ENCODE results near the gene MED19. TPM values are rescaled to one million over a fixed set of nuclear protein-coding genes. Genes with fewer than 3 reads are reported as not detected.

The MED19 gene, protein sequence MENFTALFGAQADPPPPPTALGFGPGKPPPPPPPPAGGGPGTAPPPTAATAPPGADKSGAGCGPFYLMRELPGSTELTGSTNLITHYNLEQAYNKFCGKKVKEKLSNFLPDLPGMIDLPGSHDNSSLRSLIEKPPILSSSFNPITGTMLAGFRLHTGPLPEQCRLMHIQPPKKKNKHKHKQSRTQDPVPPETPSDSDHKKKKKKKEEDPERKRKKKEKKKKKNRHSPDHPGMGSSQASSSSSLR
- total RNA-seq, result 10 to 100 TPM; 10.6 to 11.2 TPM

DNA sequence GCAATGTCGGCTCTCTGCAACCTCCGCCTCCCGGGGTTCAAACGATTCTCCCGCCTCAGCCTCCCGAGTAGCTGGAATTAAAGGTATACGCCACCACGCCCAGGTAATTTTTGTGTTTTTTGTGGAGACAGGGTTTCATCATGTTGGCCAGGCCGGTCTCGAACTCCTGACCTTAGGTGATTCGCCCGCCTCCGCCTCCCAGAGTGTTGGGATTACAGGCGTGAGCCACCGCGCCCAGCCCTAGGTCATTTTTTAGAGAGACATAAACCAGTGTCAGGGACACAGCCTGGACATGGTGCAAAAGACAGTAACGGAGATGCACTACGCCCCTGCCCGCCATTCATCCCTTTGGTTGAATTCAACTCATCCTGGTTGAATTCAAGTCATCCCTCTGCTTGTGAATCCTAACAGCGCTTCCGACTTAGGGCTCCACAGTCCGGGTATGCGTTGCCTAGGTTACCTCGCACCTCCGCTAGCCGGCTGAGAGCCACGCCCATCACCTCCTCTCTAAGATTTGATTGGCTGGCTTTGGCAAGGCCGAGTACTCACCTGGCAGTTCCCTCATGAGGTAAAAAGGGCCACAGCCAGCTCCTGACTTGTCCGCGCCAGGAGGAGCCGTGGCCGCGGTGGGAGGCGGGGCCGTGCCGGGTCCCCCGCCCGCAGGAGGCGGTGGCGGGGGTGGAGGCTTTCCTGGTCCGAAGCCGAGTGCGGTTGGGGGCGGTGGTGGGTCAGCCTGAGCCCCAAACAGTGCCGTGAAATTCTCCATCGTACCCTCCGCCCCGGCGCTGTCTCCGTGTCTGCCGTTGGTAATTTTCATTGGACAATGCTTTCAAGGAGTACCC is at the start of gene MED19:
Gene MED19 (minus strand): TSS at position 802 of the 842 bp plus-strand sequence. CDS start 36 bp downstream, at position 766.
- Mint-ChIP-seq H3K27ac (peak within 1 kb of the TSS; percentile 90 to 94), H3K36me3 (peaks cover 13 to 23% of the 10 kb centered on the region in 2 donors), H3K9me3 (no peaks in the 10 kb centered on the region)
- DNase-seq (ENCODE audit: low spot score in 2 of 2) (peak; percentile 74 to 84), ATAC-seq (peak; percentile 55 to 68)

DNA sequence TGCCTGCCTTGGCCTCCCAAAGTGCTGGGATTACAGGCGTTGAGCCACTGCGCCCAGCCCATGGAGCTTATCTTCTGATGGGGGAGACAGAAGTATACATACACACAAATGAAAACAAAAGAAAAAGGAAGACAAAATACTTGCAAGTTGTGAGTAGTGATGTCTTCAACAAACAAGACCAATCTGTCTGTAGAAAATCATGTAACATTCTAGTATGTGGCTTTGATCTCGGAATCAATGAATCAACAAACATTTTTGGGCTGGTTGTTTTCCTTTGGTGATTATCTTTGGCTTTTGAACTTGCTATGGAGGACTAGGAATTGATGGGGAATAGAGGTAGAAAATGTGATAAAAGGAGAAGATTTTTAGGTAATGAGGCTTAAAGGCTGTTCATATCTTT is 46.2 kb upstream of the MED19 start:
- DNase-seq (ENCODE audit: low spot score in 2 of 2) (no peak), ATAC-seq (no peak)
- H3K9me3 Mint-ChIP-seq, result no peaks in the 10 kb centered on the region
- H3K27ac Mint-ChIP-seq, result peak overlapping the region in 1 of 2 donors; percentile 7
- H3K36me3 Mint-ChIP-seq, result peaks cover 4 to 6% of the 10 kb centered on the region in 2 donors

DNA sequence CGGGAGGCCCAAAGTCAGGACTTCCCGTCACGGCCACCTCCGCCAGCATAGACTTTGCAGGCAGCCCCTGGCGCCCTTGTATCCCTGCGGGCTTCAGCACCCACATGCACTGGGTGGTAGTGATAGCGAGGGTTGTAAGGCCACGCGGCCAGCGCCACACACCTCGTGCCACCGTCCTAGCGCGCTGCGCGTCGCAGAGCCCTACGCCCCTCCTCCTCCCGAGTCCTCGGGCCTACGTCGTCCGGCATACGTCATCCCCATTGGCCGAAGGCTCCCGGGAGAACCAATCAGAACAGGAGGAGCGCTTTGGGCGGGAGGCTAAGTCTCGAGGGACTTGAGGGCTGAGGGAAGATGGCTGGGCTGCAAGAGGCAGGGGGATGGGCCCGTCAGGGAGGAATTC is 40.9 kb upstream of the MED19 start:
- Mint-ChIP-seq H3K9me3 (no peaks in the 10 kb centered on the region), H3K36me3 (no peaks in the 10 kb centered on the region), H3K27ac (no peak overlapping the region)
- no peak for ATAC-seq
- DNase-seq (ENCODE audit: low spot score in 2 of 2), result no peak

DNA sequence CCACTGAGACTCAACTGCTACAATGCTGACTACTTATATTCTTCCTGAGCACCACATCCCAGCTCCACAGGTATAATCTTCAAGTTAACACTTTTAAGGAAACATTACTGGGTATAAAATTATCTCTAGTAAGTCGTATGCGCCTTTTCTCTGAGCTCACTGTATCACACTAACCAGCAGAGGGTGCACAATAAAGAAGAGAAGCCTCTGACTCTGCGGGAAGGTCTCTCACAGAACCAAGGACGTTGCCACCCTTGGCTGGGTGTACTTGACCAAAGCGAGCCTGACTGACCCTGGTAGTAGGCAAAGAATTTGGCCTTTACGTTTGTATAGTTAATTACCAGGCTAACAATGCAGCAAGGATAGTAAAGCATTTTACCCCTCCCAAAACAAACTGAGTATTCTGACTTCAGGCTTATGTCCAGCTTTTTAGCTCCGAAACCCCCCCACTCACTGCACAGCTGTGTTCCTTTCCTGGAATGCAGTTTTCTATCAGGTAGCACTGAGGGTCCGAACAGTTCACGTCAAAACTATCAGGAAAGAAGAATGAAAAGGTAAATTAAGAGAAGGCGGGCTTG is 39.8 kb upstream of the MED19 start, which contains the start of gene BTBD18:
Gene BTBD18 (minus strand): TSS at position 144 of the 578 bp plus-strand sequence. CDS start 631 bp downstream, outside the sequence.
- peak in 1 of 2 donors; percentile 48 for ATAC-seq
- no peaks in the 10 kb centered on the region for H3K9me3 Mint-ChIP-seq
- DNase-seq (ENCODE audit: low spot score in 2 of 2), result no peak
- no peaks in the 10 kb centered on the region for H3K36me3 Mint-ChIP-seq
- peak within 1 kb of the TSS; percentile 29 to 87 for H3K27ac Mint-ChIP-seq

DNA sequence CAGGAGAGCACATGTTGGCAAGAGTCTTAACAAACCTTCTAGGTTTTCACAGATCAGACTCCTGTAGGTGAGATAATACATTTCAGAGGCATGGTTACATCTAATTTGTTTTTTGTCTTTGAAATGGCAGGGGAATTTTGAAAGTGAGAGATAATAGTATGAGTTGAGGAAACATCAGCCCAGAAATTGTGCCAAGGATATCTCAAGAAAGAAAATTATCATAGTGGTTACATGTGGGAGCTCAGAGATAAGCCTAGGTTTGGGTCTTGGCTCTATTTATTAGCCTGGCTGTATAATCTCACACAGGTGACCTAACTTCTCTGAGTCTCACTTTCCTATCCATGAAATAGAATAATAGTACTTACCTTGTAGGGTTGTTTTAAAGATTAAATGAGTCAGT is 39.2 kb upstream of the MED19 start:
- no peak overlapping the region for H3K27ac Mint-ChIP-seq

DNA sequence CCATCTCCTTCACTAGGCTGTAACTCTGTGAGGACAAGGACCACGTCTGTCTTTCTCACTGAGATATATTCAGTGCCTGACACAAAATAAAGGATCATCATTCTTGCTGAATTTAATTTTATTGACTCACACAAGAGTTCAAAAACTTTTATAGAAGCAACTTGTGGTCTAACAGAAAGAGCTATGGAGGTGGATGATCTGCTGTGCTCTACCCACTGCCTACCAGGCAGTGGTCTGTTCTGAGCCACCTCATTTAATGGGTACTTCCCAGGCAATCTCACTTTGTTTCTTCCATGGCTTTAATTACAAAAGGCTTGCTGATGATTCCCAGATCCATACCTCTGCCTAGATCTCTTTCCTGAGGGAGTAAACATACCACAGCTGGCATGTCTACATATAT is 34.9 kb upstream of the MED19 start:
- Mint-ChIP-seq H3K36me3 (peaks cover 17 to 36% of the 10 kb centered on the region in 2 donors), H3K27ac (peak overlapping the region; percentile 0 to 81), H3K9me3 (no peaks in the 10 kb centered on the region)
- DNase-seq (ENCODE audit: low spot score in 2 of 2) (no peak), ATAC-seq (no peak)

More for the DNA sequence above, 39.2 kb upstream of the MED19 start:
- Mint-ChIP-seq H3K9me3 (no peaks in the 10 kb centered on the region), H3K36me3 (peaks cover 0 to 5% of the 10 kb centered on the region in 2 donors)
- ATAC-seq, result no peak
- no peak for DNase-seq (ENCODE audit: low spot score in 2 of 2)

DNA sequence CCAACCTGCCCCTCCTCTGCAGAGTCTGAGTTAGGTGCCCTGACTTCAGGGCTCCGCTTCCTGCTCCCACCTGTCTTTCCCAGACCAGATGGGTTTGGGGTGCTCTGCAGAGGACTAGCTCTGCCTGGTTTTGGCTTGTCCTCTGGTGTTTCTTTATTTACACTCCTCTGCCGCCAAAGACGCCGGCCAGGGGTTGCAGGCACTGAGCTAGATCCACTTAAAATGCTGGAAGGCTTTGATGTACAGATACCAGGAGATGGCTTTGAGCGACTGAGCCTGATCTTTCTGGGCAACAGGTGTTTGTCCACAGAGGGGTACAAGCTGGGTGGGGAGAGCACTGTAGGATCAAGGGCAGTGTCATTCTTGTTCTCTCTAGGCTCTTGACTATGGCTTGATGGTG is 33.2 kb upstream of the MED19 start:
- DNase-seq (ENCODE audit: low spot score in 2 of 2) (no peak), ATAC-seq (no peak)
- Mint-ChIP-seq H3K9me3 (no peaks in the 10 kb centered on the region), H3K36me3 (peaks cover 30 to 42% of the 10 kb centered on the region in 2 donors), H3K27ac (peak overlapping the region; percentile 81 to 86)

DNA sequence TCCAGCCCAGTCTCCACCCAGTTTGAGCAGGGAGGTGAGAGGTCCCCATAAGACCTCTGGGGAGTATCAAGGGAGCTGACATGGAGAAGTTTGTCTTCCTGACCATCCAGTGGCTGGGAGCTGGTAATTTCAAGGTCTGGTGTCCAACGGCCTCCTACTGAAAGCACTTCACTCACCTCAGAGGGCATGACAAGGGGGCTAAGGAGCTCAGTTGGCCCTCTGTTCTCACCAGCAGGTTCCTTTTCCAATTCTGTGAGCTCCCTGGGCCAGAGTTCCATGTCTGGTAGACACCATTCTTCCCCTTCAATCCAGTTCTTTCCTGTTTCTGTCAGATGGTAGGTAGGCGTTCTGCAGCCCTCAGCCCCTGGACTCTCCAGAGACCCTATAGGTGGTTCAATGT is 32.3 kb upstream of the MED19 start:
- Mint-ChIP-seq H3K9me3 (no peaks in the 10 kb centered on the region), H3K36me3 (peaks cover 30 to 42% of the 10 kb centered on the region in 2 donors), H3K27ac (peak overlapping the region; percentile 24 to 67)
- ATAC-seq (no peak), DNase-seq (ENCODE audit: low spot score in 2 of 2) (no peak)

DNA sequence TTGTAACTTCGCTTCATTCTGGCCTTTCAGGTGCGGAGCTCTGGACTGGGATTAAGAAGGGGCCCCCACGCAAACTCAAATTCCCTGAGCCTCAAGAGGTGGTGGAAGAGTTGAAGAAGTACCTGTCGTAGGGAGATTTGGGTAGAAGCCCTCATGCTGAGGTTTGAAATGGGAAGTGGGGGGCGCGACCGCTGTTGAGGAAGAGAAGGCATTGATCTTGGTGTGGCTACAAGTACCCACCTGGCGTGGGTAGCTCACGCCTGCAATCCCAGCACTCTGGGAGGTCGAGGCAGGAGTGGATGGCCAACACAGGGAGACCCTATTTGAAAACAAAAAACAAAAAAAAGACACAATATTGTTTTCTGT is 30.1 kb upstream of the MED19 start:
- H3K9me3 Mint-ChIP-seq, result no peaks in the 10 kb centered on the region
- peaks cover 30 to 42% of the 10 kb centered on the region in 2 donors for H3K36me3 Mint-ChIP-seq
- ATAC-seq (no peak), DNase-seq (ENCODE audit: low spot score in 2 of 2) (no peak)
- peak overlapping the region; percentile 99 for H3K27ac Mint-ChIP-seq

DNA sequence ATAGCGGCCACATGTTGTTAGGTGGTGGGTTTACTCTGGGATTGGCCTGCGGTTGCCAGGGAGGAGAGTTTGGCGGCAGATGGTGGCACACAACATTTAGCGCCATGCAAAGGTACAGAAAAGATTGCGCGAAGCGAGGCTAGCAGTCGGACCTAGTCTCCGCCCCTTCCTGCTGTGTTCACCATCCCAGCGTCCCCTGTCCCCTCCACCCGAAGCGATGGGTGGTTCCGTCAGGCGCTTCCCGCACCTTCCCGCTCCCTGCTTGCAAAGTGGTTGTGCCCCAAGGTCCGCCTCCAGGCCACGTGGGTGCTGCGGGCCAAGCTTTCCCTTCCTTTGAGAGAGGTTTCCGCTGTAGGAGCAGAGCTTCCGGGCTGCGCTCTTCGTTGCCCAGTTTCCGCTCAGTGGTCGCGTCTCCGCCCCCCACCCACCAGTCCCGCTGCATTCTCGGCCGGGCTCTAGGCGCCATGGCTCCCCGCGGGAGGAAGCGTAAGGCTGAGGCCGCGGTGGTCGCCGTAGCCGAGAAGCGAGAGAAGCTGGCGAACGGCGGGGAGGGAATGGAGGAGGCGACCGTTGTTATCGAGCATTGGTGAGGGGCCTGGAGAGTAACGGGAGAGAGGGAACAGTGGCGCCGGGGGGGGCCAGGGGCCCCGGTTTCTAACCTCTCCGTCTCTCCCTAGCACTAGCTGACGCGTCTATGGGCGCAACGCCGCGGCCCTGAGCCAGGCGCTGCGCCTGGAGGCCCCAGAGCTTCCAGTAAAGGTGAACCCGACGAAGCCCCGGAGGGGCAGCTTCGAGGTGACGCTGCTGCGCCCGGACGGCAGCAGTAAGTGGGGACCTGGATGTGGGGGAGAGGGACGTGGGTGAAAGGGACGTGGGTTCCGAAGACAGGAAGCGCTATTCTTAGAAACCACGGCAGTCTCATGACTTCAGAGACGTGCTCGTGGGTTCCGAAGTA is 29.4 kb upstream of the MED19 start, which contains the start of gene SELENOH:
Gene SELENOH (plus strand): TSS at position 360 of the 955 bp plus-strand sequence. CDS start 105 bp downstream, at position 465.
- Mint-ChIP-seq H3K36me3 (peaks cover 30 to 40% of the 10 kb centered on the region in 2 donors), H3K27ac (peak within 1 kb of the TSS; percentile 99), H3K9me3 (no peaks in the 10 kb centered on the region)
- DNase-seq (ENCODE audit: low spot score in 2 of 2), result peak; percentile 92 to 95
- peak; percentile 94 to 96 for ATAC-seq

DNA sequence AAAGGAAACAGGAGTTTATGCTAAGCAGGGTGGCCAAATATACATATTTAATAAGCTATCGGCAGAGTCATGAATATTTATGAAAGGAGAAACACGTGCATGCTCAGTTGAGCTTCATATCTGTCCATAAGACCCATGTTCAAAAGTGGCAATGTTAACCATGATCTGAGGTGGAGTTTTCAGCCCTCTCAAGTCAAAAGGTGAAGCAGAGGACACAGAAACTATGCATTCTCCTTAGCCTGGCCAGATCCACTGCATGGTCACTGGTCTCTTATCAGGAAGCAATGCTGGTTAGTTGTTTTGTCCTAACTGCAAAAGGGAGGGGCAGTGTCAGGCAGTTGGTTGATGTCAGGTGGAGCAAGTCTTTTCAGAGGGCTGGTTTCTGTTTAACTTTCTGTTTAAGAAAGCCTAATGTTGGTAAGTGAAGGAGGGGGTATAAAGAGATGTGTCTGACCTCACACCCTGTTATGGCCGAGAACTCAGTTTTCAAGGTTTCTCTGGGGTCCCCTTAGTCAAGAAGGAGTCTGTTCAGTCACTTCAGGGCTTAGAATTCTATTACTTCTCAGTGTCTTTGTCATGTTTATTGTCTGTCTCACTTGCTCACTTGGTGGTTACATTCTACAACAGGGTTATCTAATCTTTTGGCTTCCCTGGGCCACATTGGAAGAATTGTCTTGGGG is 23.7 kb upstream of the MED19 start:
- H3K9me3 Mint-ChIP-seq, result no peaks in the 10 kb centered on the region
- peak overlapping the region; percentile 20 to 58 for H3K27ac Mint-ChIP-seq
- peaks cover 0 to 1% of the 10 kb centered on the region in 2 donors for H3K36me3 Mint-ChIP-seq
- no peak for DNase-seq (ENCODE audit: low spot score in 2 of 2)
- no peak for ATAC-seq

DNA sequence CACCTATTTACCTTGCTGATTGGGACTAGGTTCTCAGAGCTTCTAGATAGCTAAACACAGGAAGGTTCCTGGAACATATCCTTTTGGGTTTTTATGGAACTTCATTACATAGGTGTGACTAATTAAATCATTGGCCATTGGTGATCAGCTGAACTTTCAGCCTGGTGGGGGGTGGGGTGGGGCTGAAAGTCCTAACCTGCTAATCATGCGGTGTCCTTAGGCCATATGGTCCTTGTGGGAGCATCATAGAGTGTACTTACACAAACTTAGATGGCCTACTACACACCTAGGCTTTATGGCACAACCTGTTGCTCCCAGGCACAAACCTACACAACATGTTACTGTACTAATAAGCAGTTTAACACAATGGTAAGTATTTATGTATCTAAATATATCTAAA is 20.6 kb upstream of the MED19 start:
- no peaks in the 10 kb centered on the region for H3K36me3 Mint-ChIP-seq
- no peak overlapping the region for H3K27ac Mint-ChIP-seq
- ATAC-seq (no peak), DNase-seq (ENCODE audit: low spot score in 2 of 2) (no peak)
- H3K9me3 Mint-ChIP-seq, result no peaks in the 10 kb centered on the region

DNA sequence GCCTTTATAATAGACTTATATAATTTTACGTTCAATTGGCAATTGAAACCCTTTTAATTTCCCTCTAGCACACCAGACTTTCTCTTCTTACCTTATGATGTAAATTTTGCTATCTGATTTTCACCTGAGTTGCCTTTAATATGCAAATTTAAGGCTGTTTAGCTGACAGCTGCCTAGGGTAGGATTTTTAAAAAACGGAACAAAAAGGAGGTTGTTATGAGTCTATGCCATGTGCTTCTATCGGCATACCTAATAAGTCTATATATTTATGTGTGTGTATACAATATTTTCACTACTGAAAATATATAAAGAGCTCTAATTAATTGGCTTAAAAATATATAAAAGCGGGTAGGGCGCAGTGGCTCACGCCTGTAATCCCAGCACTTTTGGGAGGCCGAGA is 17.5 kb upstream of the MED19 start:
- ATAC-seq (no peak), DNase-seq (ENCODE audit: low spot score in 2 of 2) (no peak)
- H3K9me3 Mint-ChIP-seq, result no peaks in the 10 kb centered on the region
- no peaks in the 10 kb centered on the region for H3K36me3 Mint-ChIP-seq
- no peak overlapping the region for H3K27ac Mint-ChIP-seq

DNA sequence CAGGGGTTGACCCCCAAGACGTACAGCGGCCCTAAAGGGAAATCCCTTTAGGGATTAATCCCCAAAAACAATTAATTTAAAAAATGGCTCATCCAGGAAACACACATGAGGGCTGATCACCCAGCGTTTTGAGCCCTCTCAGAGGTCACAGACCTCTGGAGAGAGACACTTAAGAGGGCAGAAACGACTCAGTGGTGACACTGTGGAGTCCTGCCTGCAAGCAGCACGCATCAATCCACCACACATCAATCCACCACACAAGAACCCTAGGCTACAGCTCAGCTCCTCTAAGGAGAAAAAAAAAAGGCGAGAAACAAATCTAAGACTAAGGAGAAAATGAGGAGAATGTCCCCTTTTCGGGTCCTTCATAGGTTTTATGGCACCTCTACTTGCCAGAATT is 16.8 kb upstream of the MED19 start:
- no peaks in the 10 kb centered on the region for H3K36me3 Mint-ChIP-seq
- ATAC-seq (peak in 1 of 2 donors; percentile 24), DNase-seq (ENCODE audit: low spot score in 2 of 2) (no peak)
- H3K9me3 Mint-ChIP-seq, result no peaks in the 10 kb centered on the region
- H3K27ac Mint-ChIP-seq, result peak overlapping the region; percentile 56 to 72

DNA sequence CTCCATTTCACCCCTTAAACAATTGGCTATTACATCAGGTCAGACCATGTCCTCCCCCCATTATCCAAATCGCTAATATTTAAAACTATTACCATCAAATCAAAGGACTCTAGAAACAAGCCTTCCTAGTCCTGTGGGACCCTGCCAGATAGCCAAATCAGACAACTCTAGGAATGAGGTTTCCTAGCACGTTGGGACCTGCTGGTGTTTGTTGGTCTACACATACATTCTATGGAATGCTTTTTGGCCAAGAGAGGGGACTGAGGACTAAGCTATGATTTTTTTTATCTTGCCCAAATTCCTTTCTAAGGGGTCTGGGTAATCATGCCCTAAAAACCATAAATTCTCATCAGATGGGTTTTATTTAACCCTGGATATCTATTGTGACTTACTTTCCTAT is 15.2 kb upstream of the MED19 start:
- DNase-seq (ENCODE audit: low spot score in 2 of 2), result no peak
- Mint-ChIP-seq H3K36me3 (no peaks in the 10 kb centered on the region), H3K27ac (peak overlapping the region in 1 of 2 donors; percentile 40)

More for the DNA sequence above, 15.2 kb upstream of the MED19 start:
- no peak for ATAC-seq
- H3K9me3 Mint-ChIP-seq, result no peaks in the 10 kb centered on the region
